ENCODE data around the gene CYP27B1. TPM values are rescaled to one million over a fixed set of nuclear protein-coding genes. Genes with fewer than 3 reads are reported as not detected.
A peak's percentile ranks its signal among the peaks of the same experiment; 100 is the strongest.

CYP27B1 gene
- total and polyA plus RNA-seq, 10 of the 15 experiments (the other 5 are each of a cell fraction or from before 2014, with no cell fraction given): 0.10 to 2.7 (median 1.1) TPM

- TF ChIP-seq BCLAF1 (IDR thresholded peaks at IDR 0.05) (no peak), ZBTB40 (IDR thresholded peaks at IDR 0.05; ENCODE audit: borderline replicate concordance) (peak; percentile 72; the same call in 1 of the 2 replicates), KAT2A (conservative IDR thresholded peaks at IDR 0.05; ENCODE audit: control insufficient read depth, low read depth, low read length) (no peak), HCFC1 (IDR thresholded peaks at IDR 0.05; ENCODE audit: low read length) (0 out of 2 replicates have a peak, but pooled peaks have one; percentile 14), JUNB (IDR thresholded peaks at IDR 0.05) (peak; percentile 83), RELA (IDR thresholded peaks at IDR 0.05; ENCODE audit: borderline replicate concordance, partially characterized antibody) (no peak), MLLT1 (IDR thresholded peaks at IDR 0.05) (no peak), PAX5 (IDR thresholded peaks at IDR 0.05; ENCODE audit: borderline replicate concordance, low read depth, low read length) (no peak), IKZF2 (IDR thresholded peaks at IDR 0.05) (peak; percentile 61 to 66; a peak in 3 of 4 replicates), CHD1 (IDR thresholded peaks at IDR 0.05; ENCODE audit: low read depth, low read length) (no peak), LARP7 (IDR thresholded peaks at IDR 0.05) (no peak; the same call in 1 of the 2 replicates), MYB (IDR thresholded peaks at IDR 0.05; ENCODE audit: borderline replicate concordance, low read depth, low read length) (no peak), DPF2 (IDR thresholded peaks at IDR 0.05) (peak; percentile 76), PKNOX1 (IDR thresholded peaks at IDR 0.05) (peak; percentile 99), ATF3 (IDR thresholded peaks at IDR 0.05; ENCODE audit: borderline replicate concordance, extremely low read depth, low read depth, low read length) (no peak), IRF3 (IDR thresholded peaks at IDR 0.05) (peak; percentile 82; the same call in 1 of the 2 replicates), SPI1 (IDR thresholded peaks at IDR 0.05; ENCODE audit: borderline replicate concordance, insufficient read depth, low read depth, low read length) (no peak), CREB1 (IDR thresholded peaks at IDR 0.05; ENCODE audit: low read depth) (peak; percentile 76), RCOR1 (conservative IDR thresholded peaks at IDR 0.05; ENCODE audit: low read depth, low read length) (no peak)
Measured at GRCh38 chr12:57744777-57745484, 21.9 kb downstream of the CYP27B1 start, which contains the start of gene TSPAN31 (continued).

Data from GM12878 (cell line).